Measurements from ENCODE around the gene HIF3A.
"Not testable (repeated sequence)": the region's sequence is repeated elsewhere in the genome, so short reads cannot be mapped to it uniquely, and the experiment has no call there.

GRCh38 chr19:46262684-46263296 lies 34.1 kb upstream of the HIF3A start:
- not testable (repeated sequence) for TF ChIP-seq POLR2A (IDR thresholded peaks at IDR 0.05); CTCF (IDR thresholded peaks at IDR 0.05); POLR2AphosphoS5 (IDR thresholded peaks at IDR 0.05; ENCODE audit: insufficient read depth in 1 of 2, low read depth in 1 of 2)
